ENCODE data around the gene ZNF358.
"Not testable (repeated sequence)": the region's sequence is repeated elsewhere in the genome, so short reads cannot be mapped to it uniquely, and the experiment has no call there.

ZNF358 gene

DNA sequence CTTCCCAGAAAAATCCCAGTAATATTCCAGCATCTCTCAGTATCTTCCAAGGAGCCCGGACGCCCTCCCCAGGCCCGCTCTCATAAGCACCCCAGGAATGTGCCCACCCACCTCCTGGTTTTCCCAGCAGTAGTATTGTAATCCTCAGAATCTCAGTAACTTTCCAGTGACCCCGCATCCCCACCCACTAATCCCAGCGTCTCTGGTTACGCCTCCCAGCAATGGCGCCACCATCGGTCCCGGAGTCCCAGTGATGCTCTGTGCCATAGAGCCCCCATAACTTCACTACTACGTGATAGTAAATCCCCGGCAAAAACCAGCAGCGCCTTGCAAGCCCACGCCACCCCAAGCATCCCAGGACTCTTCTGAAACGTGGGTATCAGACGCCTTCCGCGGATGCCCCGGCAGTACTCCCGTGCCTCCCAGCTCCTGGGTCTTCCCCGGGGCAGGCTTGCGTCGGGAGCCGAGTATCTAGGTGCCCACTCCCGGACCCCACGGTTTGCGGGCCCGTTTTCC is 18.7 kb downstream of the ZNF358 start:
- peak overlapping the region; percentile 81 for H3K4me3 ChIP-seq (ENCODE audit: low read depth, low read length)
- TF ChIP-seq, protein P1, sequence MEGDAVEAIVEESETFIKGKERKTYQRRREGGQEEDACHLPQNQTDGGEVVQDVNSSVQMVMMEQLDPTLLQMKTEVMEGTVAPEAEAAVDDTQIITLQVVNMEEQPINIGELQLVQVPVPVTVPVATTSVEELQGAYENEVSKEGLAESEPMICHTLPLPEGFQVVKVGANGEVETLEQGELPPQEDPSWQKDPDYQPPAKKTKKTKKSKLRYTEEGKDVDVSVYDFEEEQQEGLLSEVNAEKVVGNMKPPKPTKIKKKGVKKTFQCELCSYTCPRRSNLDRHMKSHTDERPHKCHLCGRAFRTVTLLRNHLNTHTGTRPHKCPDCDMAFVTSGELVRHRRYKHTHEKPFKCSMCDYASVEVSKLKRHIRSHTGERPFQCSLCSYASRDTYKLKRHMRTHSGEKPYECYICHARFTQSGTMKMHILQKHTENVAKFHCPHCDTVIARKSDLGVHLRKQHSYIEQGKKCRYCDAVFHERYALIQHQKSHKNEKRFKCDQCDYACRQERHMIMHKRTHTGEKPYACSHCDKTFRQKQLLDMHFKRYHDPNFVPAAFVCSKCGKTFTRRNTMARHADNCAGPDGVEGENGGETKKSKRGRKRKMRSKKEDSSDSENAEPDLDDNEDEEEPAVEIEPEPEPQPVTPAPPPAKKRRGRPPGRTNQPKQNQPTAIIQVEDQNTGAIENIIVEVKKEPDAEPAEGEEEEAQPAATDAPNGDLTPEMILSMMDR (IDR thresholded peaks at IDR 0.05; ENCODE audit: low read depth, low read length): peak; percentile 39; the same call in 1 of the 2 replicates

DNA sequence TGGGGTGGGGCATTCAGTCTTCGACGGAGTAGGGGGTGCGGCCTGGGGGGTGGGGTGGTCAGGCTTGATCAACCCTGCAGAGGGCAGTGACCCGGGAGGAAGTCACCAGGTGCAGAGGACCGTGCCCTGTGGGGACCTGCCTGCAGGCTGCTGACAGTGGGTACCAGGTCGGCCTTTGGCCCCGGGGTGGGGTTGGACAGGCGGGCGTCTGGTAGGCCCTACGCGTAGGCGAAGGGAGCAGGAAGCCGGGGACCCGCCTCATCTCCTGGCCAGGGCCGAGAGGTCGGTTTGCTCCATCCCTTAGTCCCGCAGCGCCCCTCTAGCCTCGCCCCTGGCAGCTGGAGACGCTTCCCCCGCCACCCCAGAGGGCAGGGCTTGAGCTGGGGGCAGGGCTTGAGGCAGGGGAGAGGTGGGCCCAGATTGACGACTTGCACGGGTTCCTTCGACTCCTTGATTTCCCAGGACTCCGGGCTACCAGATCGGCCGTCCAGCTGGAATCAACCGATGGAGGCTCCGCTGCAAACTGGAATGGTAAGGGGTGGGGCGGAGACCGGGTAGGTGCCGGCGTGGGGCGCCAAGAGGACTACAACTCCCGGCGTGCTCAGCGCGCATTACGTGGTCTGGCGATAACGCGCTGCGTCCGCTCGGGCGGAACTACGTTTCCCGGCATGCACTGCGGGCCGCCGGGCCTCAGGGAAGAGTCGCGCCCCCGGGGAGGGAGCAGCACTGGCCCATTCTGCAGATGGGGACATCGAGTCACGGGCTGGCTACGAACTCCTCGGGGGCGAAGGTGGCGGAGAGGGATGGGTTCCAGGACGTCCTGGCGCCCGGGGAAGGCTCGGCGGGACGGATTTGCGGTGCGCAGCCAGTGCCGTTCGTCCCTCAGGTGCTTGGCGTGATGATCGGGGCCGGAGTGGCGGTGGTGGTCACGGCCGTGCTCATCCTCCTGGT is 19.4 kb downstream of the ZNF358 start, which contains the start of gene PNPLA6:
PNPLA6 (plus strand) TSS at position 671 of the 951 bp plus-strand sequence; CDS start at position 743, 72 bp downstream.
- TF ChIP-seq, protein P1 (IDR thresholded peaks at IDR 0.05; ENCODE audit: low read depth, low read length): no peak
- H3K4me3 ChIP-seq (ENCODE audit: low read depth, low read length): peak within 1 kb of the TSS; percentile 81

DNA sequence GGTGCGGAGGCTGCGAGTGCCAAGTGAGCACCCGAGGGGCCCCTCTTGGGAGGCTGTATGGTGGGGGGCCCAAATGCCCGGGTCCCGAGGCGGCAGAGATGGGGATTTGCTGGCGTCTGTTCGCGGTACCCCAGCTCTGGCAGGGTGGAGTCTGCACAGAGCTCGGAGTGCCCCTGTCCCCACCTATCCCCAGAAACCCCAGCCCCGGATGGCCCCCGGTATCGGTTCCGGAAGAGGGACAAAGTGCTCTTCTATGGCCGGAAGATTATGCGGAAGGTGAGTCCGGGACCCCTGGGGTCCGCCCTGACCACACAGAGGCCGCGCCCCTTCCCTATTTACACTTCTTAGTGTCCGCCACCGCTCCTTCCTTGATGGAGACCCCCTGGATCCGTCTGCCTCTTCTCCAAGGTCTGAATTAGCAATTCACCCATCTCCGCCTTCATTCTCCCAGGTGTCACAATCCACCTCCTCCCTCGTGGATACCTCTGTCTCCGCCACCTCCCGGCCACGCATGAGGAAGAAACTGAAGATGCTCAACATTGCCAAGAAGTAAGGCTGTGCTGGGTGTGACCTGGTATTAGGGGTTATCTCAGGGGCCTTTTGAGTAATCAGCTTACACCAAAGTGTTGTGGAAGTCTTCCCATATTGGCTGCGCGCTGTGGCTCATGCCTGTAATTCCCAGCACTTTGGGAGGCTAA is 20.2 kb downstream of the ZNF358 start:
- H3K4me3 ChIP-seq (ENCODE audit: low read depth, low read length): peak overlapping the region; percentile 81

DNA sequence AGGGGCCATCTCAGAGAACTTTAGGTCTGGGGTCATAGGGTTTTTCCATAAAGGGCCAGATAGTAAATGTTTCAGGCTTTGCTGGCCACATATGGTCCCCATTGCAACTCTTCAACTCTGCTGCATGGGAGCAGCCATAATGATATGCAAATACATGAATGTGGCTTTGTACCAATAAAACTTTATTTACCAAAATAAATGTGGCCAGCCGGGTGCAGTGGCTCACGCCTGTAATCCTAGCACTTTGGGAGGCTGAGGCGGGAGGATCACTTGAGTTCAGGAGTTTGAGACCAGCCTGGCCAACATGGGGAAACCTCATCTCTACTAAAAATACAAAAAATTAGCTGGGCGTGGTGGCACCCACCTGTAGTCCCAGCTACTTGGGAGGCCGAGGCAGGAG is 23.1 kb downstream of the ZNF358 start:
- not testable (repeated sequence) for H3K4me3 ChIP-seq (ENCODE audit: low read depth, low read length)

More for the DNA sequence above, 20.2 kb downstream of the ZNF358 start:
- TF ChIP-seq, protein P1 (IDR thresholded peaks at IDR 0.05; ENCODE audit: low read depth, low read length): no peak

DNA sequence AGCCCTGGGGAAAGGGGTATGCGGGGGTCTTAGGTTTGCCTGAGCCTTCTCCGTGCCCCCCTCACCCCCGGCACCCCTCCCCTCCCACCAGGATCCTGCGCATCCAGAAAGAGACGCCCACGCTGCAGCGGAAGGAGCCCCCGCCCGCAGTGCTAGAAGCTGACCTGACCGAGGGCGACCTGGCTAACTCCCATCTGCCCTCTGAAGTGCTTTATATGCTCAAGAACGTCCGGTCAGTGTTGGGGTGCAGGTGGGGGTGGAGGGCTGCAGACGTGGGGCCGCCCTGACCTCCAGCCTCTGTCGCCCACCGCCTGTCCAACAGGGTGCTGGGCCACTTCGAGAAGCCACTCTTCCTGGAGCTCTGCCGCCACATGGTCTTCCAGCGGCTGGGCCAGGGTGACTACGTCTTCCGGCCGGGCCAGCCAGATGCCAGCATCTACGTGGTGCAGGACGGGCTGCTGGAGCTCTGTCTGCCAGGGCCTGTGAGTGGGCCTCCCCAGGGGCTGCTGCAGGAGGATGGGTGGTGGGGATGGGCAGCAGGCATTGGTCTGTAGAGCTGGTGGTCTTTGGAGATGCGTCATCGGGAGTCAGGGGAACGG is 24.0 kb downstream of the ZNF358 start:
- H3K4me3 ChIP-seq (ENCODE audit: low read depth, low read length): no peak overlapping the region
- TF ChIP-seq, protein P1 (IDR thresholded peaks at IDR 0.05; ENCODE audit: low read depth, low read length): no peak

DNA sequence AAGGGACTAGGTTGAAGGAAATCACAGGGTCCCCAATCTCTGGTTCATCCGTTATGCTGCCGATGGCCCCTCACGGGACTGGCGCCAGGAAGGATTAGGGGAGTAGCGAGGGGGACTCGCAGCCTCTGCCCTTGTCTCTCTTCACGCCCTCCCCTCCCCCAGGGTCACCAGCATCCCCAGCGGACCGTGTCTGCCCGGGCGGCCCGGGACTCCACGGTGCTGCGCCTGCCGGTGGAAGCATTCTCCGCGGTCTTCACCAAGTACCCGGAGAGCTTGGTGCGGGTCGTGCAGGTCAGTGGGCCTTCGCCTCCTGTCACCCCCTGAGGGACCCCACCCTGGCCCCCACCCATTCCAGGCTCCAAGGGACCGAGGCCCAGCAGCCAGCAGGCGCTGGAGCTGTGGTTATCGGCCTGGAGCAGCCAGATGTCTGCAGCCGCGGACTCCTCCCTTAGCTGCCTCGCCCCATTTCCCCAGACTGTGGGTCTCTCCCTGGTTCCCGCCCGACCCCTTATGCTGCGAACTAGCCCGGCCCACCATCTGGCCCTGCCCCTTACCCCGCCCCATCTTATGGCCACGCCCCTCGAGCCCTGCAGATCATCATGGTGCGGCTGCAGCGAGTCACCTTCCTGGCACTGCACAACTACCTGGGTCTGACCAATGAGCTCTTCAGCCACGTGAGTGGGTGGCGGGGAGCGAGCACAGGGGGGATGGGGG is 25.0 kb downstream of the ZNF358 start:
- TF ChIP-seq, protein P1 (IDR thresholded peaks at IDR 0.05; ENCODE audit: low read depth, low read length): no peak
- H3K4me3 ChIP-seq (ENCODE audit: low read depth, low read length): no peak overlapping the region

DNA sequence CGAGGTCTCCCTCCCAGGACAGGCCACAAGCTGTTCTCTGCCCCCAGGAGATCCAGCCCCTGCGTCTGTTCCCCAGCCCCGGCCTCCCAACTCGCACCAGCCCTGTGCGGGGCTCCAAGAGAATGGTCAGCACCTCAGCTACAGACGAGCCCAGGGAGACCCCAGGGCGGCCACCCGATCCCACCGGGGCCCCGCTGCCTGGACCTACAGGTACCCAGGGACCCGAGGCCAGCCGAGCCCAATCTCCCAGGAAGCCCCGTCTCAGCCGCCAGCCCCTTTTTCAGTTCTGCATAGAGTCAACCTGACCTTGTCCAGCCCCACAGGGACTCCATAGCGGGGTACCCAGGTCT is 25.5 kb downstream of the ZNF358 start:
- no peak overlapping the region for H3K4me3 ChIP-seq (ENCODE audit: low read depth, low read length)
- TF ChIP-seq, protein P1 (IDR thresholded peaks at IDR 0.05; ENCODE audit: low read depth, low read length): no peak

Measured in WI38 (cell line).